H1 (cell line): Measurements from ENCODE around the gene MREG. TPM values are rescaled to one million over a fixed set of nuclear protein-coding genes. Genes with fewer than 3 reads are reported as not detected.

Experiments used
- CTCF ChIA-PET: fragments of 300-600 bp; sonication (Branson Sonifier 250); formaldehyde crosslinking; loops from one replicate; lab custom pipeline; 2021; ENCODE audit not compliant: partially characterized antibody; lab: Charles Lee
- POLR2A ChIA-PET: fragments of 300-600 bp; sonication (Branson Sonifier 250); formaldehyde crosslinking; loops from one replicate; lab custom pipeline; 2021; ENCODE audit warnings: inconsistent platforms; ENCODE audit not compliant: partially characterized antibody; lab: Charles Lee
- DNase-seq, 2 experiments: peaks; one replicate each; pipeline versions ENCODE4 v3.0.0 to v3.0.0-alpha.2; 2010 to 2022; ENCODE audit warnings: low spot score in 2 of 2, low read depth in 1 of 2, mixed read lengths in 1 of 2
- FAIRE-seq: peaks from 2 replicates; lab custom pipeline; 2011; peaks lifted over from hg19 to GRCh38; lab: Jason Lieb, UNC
- H2AFZ ChIP-seq: 2 replicates; pipeline ENCODE4 v1.8.1; 2012; ENCODE audit warnings: low read length, inconsistent platforms
- H2AK5ac ChIP-seq: 2 replicates; pipeline ENCODE4 v1.6.1; 2013; ENCODE audit warnings: low read depth, low read length
- H2BK120ac ChIP-seq: replicated peaks from 2 replicates; pipeline ENCODE3; 2013; ENCODE audit warnings: low read depth, low read length, inconsistent platforms
- H2BK12ac ChIP-seq: 2 replicates; pipeline ENCODE4 v1.6.1; 2013; ENCODE audit warnings: low read depth, low read length
- H2BK15ac ChIP-seq: 2 replicates; pipeline ENCODE4 v1.6.1; 2013; ENCODE audit warnings: low read length
- H2BK20ac ChIP-seq: 2 replicates; pipeline ENCODE4 v1.6.1; 2013; ENCODE audit warnings: low read length
- H2BK5ac ChIP-seq: 2 replicates; pipeline ENCODE4 v1.6.1; 2013; ENCODE audit warnings: low read depth, low read length
- H3K14ac ChIP-seq: 2 replicates; pipeline ENCODE4 v1.6.1; 2013; ENCODE audit warnings: inconsistent platforms; ENCODE audit not compliant: insufficient read length
- H3K18ac ChIP-seq: 2 replicates; pipeline ENCODE4 v1.6.1; 2013; ENCODE audit warnings: low read length; ENCODE audit errors: extremely low read depth
- H3K23ac ChIP-seq: 2 replicates; pipeline ENCODE4 v1.6.1; 2013; ENCODE audit warnings: inconsistent platforms; ENCODE audit not compliant: insufficient read length
- H3K23me2 ChIP-seq: 2 replicates; pipeline ENCODE4 v1.6.1; 2013; ENCODE audit warnings: low read depth, low read length
- H3K27ac ChIP-seq: 2 replicates; pipeline ENCODE4 v1.6.1; 2011; ENCODE audit warnings: low read depth, low read length, inconsistent platforms
- H3K27me3 ChIP-seq, 4 experiments: replicated peaks in 1 of 4; 1 replicate in 1 of 4; 2 replicates in 3 of 4; pipeline versions ENCODE4 v1.6.1 to v1.8.1; 2011 to 2013; ENCODE audit warnings: low read length in 3 of 4, mild to moderate bottlenecking in 3 of 4, inconsistent platforms in 2 of 4, mixed read lengths in 2 of 4, moderate library complexity in 1 of 4; ENCODE audit not compliant: control insufficient read depth in 3 of 4, insufficient read depth in 3 of 4; ENCODE audit errors: extremely low read depth in 1 of 4
- H3K36me3 ChIP-seq, 4 experiments: 2 replicates each; pipeline versions ENCODE4 v1.6.1 to v1.8.1; 2011 to 2013; ENCODE audit warnings: mild to moderate bottlenecking in 4 of 4, low read length in 3 of 4, moderate library complexity in 2 of 4, control low read depth in 1 of 4, inconsistent platforms in 1 of 4; ENCODE audit not compliant: insufficient read depth in 4 of 4, control insufficient read depth in 2 of 4
- H3K4ac ChIP-seq: replicated peaks from 2 replicates; pipeline ENCODE3; 2013; ENCODE audit warnings: low read length, low read depth, mixed read lengths, inconsistent platforms; ENCODE audit not compliant: insufficient read length
- H3K4me1 ChIP-seq, 4 experiments: replicated peaks in 1 of 4; 1 replicate in 1 of 4; 2 replicates in 3 of 4; pipeline versions ENCODE4 v1.6.1 to v1.8.1; 2011 to 2013; ENCODE audit warnings: low read length in 3 of 4, inconsistent platforms in 2 of 4, mixed read lengths in 1 of 4; ENCODE audit not compliant: insufficient read depth in 4 of 4, control insufficient read depth in 3 of 4
- H3K4me2 ChIP-seq, 2 experiments: 2 replicates each; pipeline versions ENCODE4 v1.6.1 to v1.8.1; 2011 to 2013; ENCODE audit warnings: low read depth in 2 of 2, low read length in 2 of 2, control low read depth in 1 of 2, inconsistent platforms in 1 of 2, mild to moderate bottlenecking in 1 of 2; ENCODE audit not compliant: insufficient read depth in 1 of 2
- H3K4me3 ChIP-seq, 4 experiments: fragments of 200-600, 300-600 bp in 1 of 4; sonication (generic), shearing (Covaris generic), sonication (Bioruptor Twin) in 1 of 4; 2 replicates each; pipeline versions ENCODE4 v1.5.1 to v1.8.1; 2011 to 2016; ENCODE audit warnings: low read length in 4 of 4, low read depth in 3 of 4, control low read depth in 2 of 4, inconsistent platforms in 2 of 4, mild to moderate bottlenecking in 2 of 4, mixed read lengths in 1 of 4, moderate library complexity in 1 of 4; ENCODE audit not compliant: insufficient read depth in 2 of 4; ENCODE audit errors: extremely low read depth in 1 of 4
- H3K56ac ChIP-seq: replicated peaks from 2 replicates; pipeline ENCODE3; 2013; ENCODE audit warnings: low read depth, mild to moderate bottlenecking, mixed read lengths, low read length, inconsistent platforms; ENCODE audit not compliant: insufficient read length
- H3K79me1 ChIP-seq: 2 replicates; pipeline ENCODE4 v1.6.1; 2013; ENCODE audit warnings: low read depth, low read length, control low read depth
- H3K79me2 ChIP-seq, 2 experiments: 2 replicates each; pipeline versions ENCODE4 v1.6.1 to v1.8.1; 2012 to 2013; ENCODE audit warnings: low read length in 2 of 2, mild to moderate bottlenecking in 2 of 2, inconsistent platforms in 1 of 2; ENCODE audit not compliant: insufficient read depth in 2 of 2, control insufficient read depth in 1 of 2
- H3K9ac ChIP-seq, 4 experiments: replicated peaks in 1 of 4; 1 replicate in 1 of 4; 2 replicates in 3 of 4; pipeline versions ENCODE4 v1.6.1 to v1.8.1; 2011 to 2013; ENCODE audit warnings: low read depth in 3 of 4, low read length in 3 of 4, control low read depth in 2 of 4, mild to moderate bottlenecking in 2 of 4, moderate library complexity in 2 of 4, inconsistent platforms in 1 of 4; ENCODE audit errors: extremely low read depth in 1 of 4
- H3K9me3 ChIP-seq, 2 experiments: 2 replicates each; pipeline versions ENCODE4 v1.6.1 to v1.8.1; 2012 to 2013; ENCODE audit warnings: mild to moderate bottlenecking in 2 of 2, moderate library complexity in 2 of 2, control low read depth in 1 of 2, inconsistent platforms in 1 of 2, low read depth in 1 of 2, low read length in 1 of 2, mixed read lengths in 1 of 2; ENCODE audit not compliant: insufficient read depth in 2 of 2
- H4K20me1 ChIP-seq, 2 experiments: replicated peaks in 1 of 2; 2 replicates each; pipeline versions ENCODE3 to v1.8.1; 2011 to 2013; ENCODE audit warnings: inconsistent platforms in 2 of 2, low read length in 2 of 2, mild to moderate bottlenecking in 1 of 2; ENCODE audit not compliant: insufficient read depth in 2 of 2, control insufficient read depth in 1 of 2
- H4K5ac ChIP-seq: 2 replicates; pipeline ENCODE4 v1.6.1; 2013; ENCODE audit warnings: low read length, low read depth, mixed read lengths, inconsistent platforms; ENCODE audit not compliant: insufficient read length
- H4K8ac ChIP-seq: 2 replicates; pipeline ENCODE4 v1.8.0; 2013; ENCODE audit warnings: mild to moderate bottlenecking, moderate library complexity, low read length, inconsistent platforms; ENCODE audit not compliant: insufficient read depth; ENCODE audit errors: extremely low read depth
- H4K91ac ChIP-seq: replicated peaks from 2 replicates; pipeline ENCODE3; 2013; ENCODE audit warnings: low read length, mixed read lengths, inconsistent platforms; ENCODE audit not compliant: insufficient read length
- CEBPB ChIP-seq: IDR thresholded peaks from 2 replicates; pipeline ENCODE4 v1.6.1; 2012; ENCODE audit warnings: low read depth, low read length
- CTCF ChIP-seq, 3 experiments: IDR thresholded peaks; 1 replicate in 2 of 3; 2 replicates in 1 of 3; pipeline versions ENCODE4 v1.5.1 to v1.6.1; 2011; ENCODE audit warnings: low read length in 3 of 3, mild to moderate bottlenecking in 3 of 3, inconsistent platforms in 2 of 3, low read depth in 1 of 3, moderate library complexity in 1 of 3; ENCODE audit not compliant: insufficient read depth in 1 of 3; ENCODE audit errors: control extremely low read depth in 1 of 3
- EGR1 ChIP-seq: IDR thresholded peaks from 2 replicates; pipeline ENCODE4 v1.6.1; 2011; ENCODE audit warnings: low read depth, low read length, borderline replicate concordance
- GTF2F1 ChIP-seq: IDR thresholded peaks from 2 replicates; pipeline ENCODE4 v1.6.1; 2012; ENCODE audit warnings: low read depth, low read length, improper control_type of control experiment, borderline replicate concordance
- RNF2 ChIP-seq: fragments of 200-900, 300-1000 bp; sonication (generic); IDR thresholded peaks from 2 replicates; pipeline ENCODE4 v1.7.1; 2016; ENCODE audit warnings: borderline replicate concordance, low read depth, mild to moderate bottlenecking, antibody characterized with exemption, low read length; ENCODE audit not compliant: poor library complexity, severe bottlenecking; ENCODE audit errors: missing control alignments
- RXRA ChIP-seq: IDR thresholded peaks from 2 replicates; pipeline ENCODE4 v1.6.1; 2011; ENCODE audit warnings: low read depth, mild to moderate bottlenecking, low read length, moderate library complexity; ENCODE audit not compliant: insufficient read depth
- SUZ12 ChIP-seq: fragments of 200-600 bp; sonication (generic); IDR thresholded peaks from 2 replicates; pipeline ENCODE4 v1.6.1; 2012; ENCODE audit warnings: mild to moderate bottlenecking, inconsistent platforms, low read length, moderate library complexity, mixed read lengths
- TAF7 ChIP-seq: optimal IDR thresholded peaks from 2 replicates; pipeline ENCODE3; 2011; ENCODE audit warnings: low read depth, mild to moderate bottlenecking, inconsistent platforms, low read length, moderate library complexity, borderline replicate concordance
- USF2 ChIP-seq: IDR thresholded peaks from 2 replicates; pipeline ENCODE4 v1.6.1; 2011; ENCODE audit warnings: low read length, improper control_type of control experiment
- WGBS, 2 experiments: shearing (Covaris generic) in 1 of 2; methylation state at CpG; one replicate each; pipeline versions ENCODE4 v1.1.6 to v1.1.7; 2013 to 2015; ENCODE audit warnings: low lambda C conversion rate in 2 of 2, mixed read lengths in 2 of 2, inconsistent platforms in 1 of 2, low coverage in 1 of 2, missing lambda C conversion rate in 1 of 2; ENCODE audit not compliant: insufficient replicate concordance in 2 of 2, insufficient coverage in 1 of 2, insufficient read length in 1 of 2; ENCODE audit errors: extremely low coverage in 1 of 2, missing lambda C conversion rate in 1 of 2; 5-methylcytosine and 5-hydroxymethylcytosine counted together
- polyA plus RNA-seq, 7 experiments: library from polyadenylated mRNA; depleted of rRNA in 3 of 7; stranded (reverse) in 5 of 7; unstranded in 2 of 7; fragments of >200 nt in 5 of 7; fragments of 200-250 nt in 2 of 7; gene quantifications; 1 replicate in 5 of 7; 2 replicates in 1 of 7; 4 replicates in 1 of 7; pipeline versions ENCODE4 v1.2.1 to v1.2.3, GENCODE V29; 2011 to 2013; ENCODE audit warnings: missing spikeins in 2 of 7, mixed read lengths in 2 of 7
- total RNA-seq: library from RNA; stranded (reverse); fragmentation: NEBNext Ultra II Directional; extraction: Animal tissue kit (Norgen Biotek cat#: 25700); gene quantifications from 2 replicates; pipeline ENCODE4 v1.2.1, GENCODE V29; 2021

The MREG gene
- total and polyA plus RNA-seq, 2 of the 8 experiments (the other 6 are each of a cell fraction or from before 2014, with no cell fraction given): 7.5 to 31.9 TPM

GRCh38 chr2:215985257-215985656 is 28.1 kb downstream of the MREG start:
- Histone ChIP-seq H3K27me3 (no peaks in the 10 kb centered on the region), H2BK5ac (no peak overlapping the region), H3K4me3 (no peak overlapping the region), H3K4me1 (peaks cover 0 to 2% (median 0%) of the 10 kb centered on the region in 4 experiments; a peak in 1 of 7 replicates), H3K56ac (no peak overlapping the region), H3K9me3 (peaks cover 5 to 10% of the 10 kb centered on the region in 2 experiments), H3K23ac (no peak overlapping the region), H4K91ac (no peak overlapping the region), H3K14ac (no peak overlapping the region), H4K20me1 (no peaks in the 10 kb centered on the region), H3K79me2 (peaks cover 0 to 29% of the 10 kb centered on the region in 2 experiments; a peak in 2 of 4 replicates), H3K23me2 (no peaks in the 10 kb centered on the region), H3K4ac (no peak overlapping the region), H3K9ac (no peak overlapping the region), H3K79me1 (peaks cover 6% of the 10 kb centered on the region), H3K27ac (no peak overlapping the region), H4K8ac (no peak overlapping the region), H3K18ac (no peak overlapping the region), H2BK20ac (no peak overlapping the region), H2AFZ (no peak overlapping the region), H3K4me2 (no peak overlapping the region), H2BK120ac (no peak overlapping the region), H2BK12ac (no peak overlapping the region), H2AK5ac (no peak overlapping the region), H4K5ac (no peak overlapping the region), H3K36me3 (peaks cover 0 to 25% (median 7%) of the 10 kb centered on the region in 4 experiments; a peak in 4 of 8 replicates), H2BK15ac (no peak overlapping the region)
- ChIA-PET CTCF (interaction anchor here (0.7 to 1.3 kb wide), 7 partner anchors 9 to 78 kb away, joined by 3 to 8 read pairs (median 3); no protein-coding TSS in a partner anchor), POLR2A (interaction anchor here (1.4 kb wide), 1 partner anchor 16 kb away, joined by 5 read pairs; no protein-coding TSS in a partner anchor)
- DNase-seq (no peak), FAIRE-seq (no peak)
- WGBS, 2 experiments: 94% methylated on average over 1 of the region's 1 CpG; no CpG with 5 or more reads in 1 of the 2 experiments
- TF ChIP-seq EGR1: no peak
- TF ChIP-seq CEBPB: no peak
- no peak for TF ChIP-seq USF2
- no peak for TF ChIP-seq RXRA
- no peak for TF ChIP-seq SUZ12
- no peak for TF ChIP-seq GTF2F1
- TF ChIP-seq TAF7: no peak
- TF ChIP-seq CTCF (IDR thresholded peaks at IDR 0.05; ENCODE audit: control extremely low read depth in 1 of 3, insufficient read depth in 1 of 3, low read depth in 1 of 3, low read length in 3 of 3): no peak
- TF ChIP-seq RNF2: no peak
